ENCODE data around the gene GAB3.
"Not testable (repeated sequence)": the region's sequence is repeated elsewhere in the genome, so short reads cannot be mapped to it uniquely, and the experiment has no call there.

The GAB3 gene

GRCh38 chrX:154648931-154649330, 101.9 kb downstream of the GAB3 start:
- Mint-ChIP-seq H3K36me3 (ENCODE audit: low read depth) (no peaks in the 10 kb centered on the region), H3K9me3 (no peaks in the 10 kb centered on the region), H3K4me3 (no peak overlapping the region), H3K27me3 (no peaks in the 10 kb centered on the region), H3K27ac (no peak overlapping the region), H3K4me1 (ENCODE audit: low read depth) (no peaks in the 10 kb centered on the region)

GRCh38 chrX:154645745-154646378, 105.0 kb downstream of the GAB3 start:
- H3K4me3 Mint-ChIP-seq; H3K4me1 Mint-ChIP-seq (ENCODE audit: low read depth); H3K36me3 Mint-ChIP-seq (ENCODE audit: low read depth); H3K9me3 Mint-ChIP-seq; H3K27me3 Mint-ChIP-seq; H3K27ac Mint-ChIP-seq: not testable (repeated sequence)

GRCh38 chrX:154643708-154644107, 107.2 kb downstream of the GAB3 start:
- H3K9me3 Mint-ChIP-seq; H3K4me1 Mint-ChIP-seq (ENCODE audit: low read depth); H3K36me3 Mint-ChIP-seq (ENCODE audit: low read depth); H3K4me3 Mint-ChIP-seq; H3K27me3 Mint-ChIP-seq; H3K27ac Mint-ChIP-seq: not testable (repeated sequence)

GRCh38 chrX:154641740-154642139, 109.1 kb downstream of the GAB3 start:
- not testable (repeated sequence) for H3K9me3 Mint-ChIP-seq; H3K4me3 Mint-ChIP-seq; H3K36me3 Mint-ChIP-seq (ENCODE audit: low read depth); H3K27me3 Mint-ChIP-seq; H3K4me1 Mint-ChIP-seq (ENCODE audit: low read depth); H3K27ac Mint-ChIP-seq

GRCh38 chrX:154633661-154634060, 117.2 kb downstream of the GAB3 start:
- H3K4me3 Mint-ChIP-seq, result not testable (repeated sequence)

GRCh38 chrX:154630949-154631348, 119.9 kb downstream of the GAB3 start:
- H3K4me3 Mint-ChIP-seq; H3K4me1 Mint-ChIP-seq (ENCODE audit: low read depth): not testable (repeated sequence)

More at GRCh38 chrX:154633661-154634060, 117.2 kb downstream of the GAB3 start:
- H3K4me1 Mint-ChIP-seq (ENCODE audit: low read depth); H3K36me3 Mint-ChIP-seq (ENCODE audit: low read depth); H3K27ac Mint-ChIP-seq; H3K27me3 Mint-ChIP-seq; H3K9me3 Mint-ChIP-seq: not testable (repeated sequence)

GRCh38 chrX:154628960-154629359, 121.9 kb downstream of the GAB3 start:
- not testable (repeated sequence) for H3K4me3 Mint-ChIP-seq; H3K36me3 Mint-ChIP-seq (ENCODE audit: low read depth); H3K4me1 Mint-ChIP-seq (ENCODE audit: low read depth); H3K27me3 Mint-ChIP-seq; H3K27ac Mint-ChIP-seq; H3K9me3 Mint-ChIP-seq

More at GRCh38 chrX:154630949-154631348, 119.9 kb downstream of the GAB3 start:
- not testable (repeated sequence) for H3K27me3 Mint-ChIP-seq; H3K9me3 Mint-ChIP-seq; H3K36me3 Mint-ChIP-seq (ENCODE audit: low read depth); H3K27ac Mint-ChIP-seq
